Measurements from ENCODE around the gene GIMAP8. TPM values are rescaled to one million over a fixed set of nuclear protein-coding genes. Genes with fewer than 3 reads are reported as not detected.

GIMAP8 gene
- total RNA-seq, 2 donors from 2014 or later = not detected

DNA sequence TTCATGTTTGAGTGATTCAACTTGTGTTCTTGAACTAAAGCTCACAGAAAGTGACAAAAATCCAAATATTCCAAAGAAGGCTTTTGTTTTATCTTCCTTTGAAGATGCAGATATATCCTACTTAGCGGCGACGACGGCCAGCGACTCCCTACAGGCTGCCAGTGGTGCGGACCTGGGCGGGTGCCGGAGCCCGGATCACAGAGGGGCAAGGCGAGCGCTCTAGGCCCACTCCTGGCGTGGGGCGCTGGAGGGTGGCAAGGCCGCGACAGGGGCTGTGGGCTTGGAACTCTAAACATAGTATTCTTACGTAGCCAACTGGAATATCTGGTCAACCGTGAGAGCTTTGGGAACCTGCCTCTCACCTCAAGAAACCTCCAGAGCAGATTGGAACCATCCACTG lies 63.3 kb downstream of the GIMAP8 start:
- no peaks in the 10 kb centered on the region for H3K36me3 Mint-ChIP-seq (ENCODE audit: low read depth)
- H3K4me1 Mint-ChIP-seq = no peaks in the 10 kb centered on the region

DNA sequence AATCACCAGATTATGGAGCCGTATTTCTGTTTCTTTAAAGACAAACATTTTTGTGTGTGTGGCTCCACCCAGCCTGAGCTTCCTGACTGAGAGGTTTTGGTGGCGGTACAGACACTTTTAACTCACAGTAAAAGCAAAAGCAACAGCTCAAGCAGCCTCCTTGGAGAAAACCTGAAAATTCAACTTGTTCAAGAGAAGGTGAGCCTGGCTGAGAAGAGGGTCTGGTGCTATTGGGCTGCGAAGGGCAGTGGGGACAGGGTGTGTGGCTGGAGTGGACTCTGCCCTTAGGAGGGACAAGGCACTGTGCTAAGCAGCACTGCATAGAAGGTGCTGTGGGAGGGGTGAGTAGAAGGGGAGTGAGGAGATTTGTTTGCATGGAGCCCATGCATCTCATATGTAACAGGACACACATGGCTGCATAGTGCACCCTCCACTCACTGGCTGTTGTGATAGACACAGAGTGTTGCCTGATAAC lies 64.4 kb downstream of the GIMAP8 start, which contains the start of gene GIMAP7:
TSS of gene GIMAP7 (plus strand) at position 125 of the 475 bp plus-strand sequence. CDS start 5,103 bp downstream, outside the sequence.
- 89 to 100% methylated on average over 1 to 3 of the region's 3 CpGs for WGBS, 2 experiments (ENCODE audit: insufficient coverage in 1 of 2, insufficient read length in 1 of 2)
- no peaks in the 10 kb centered on the region for H3K27me3 ChIP-seq (ENCODE audit: control insufficient read depth, insufficient read depth, low read length, poor library complexity, severe bottlenecking)
- H3K9me3 Mint-ChIP-seq = peaks cover 2% of the 10 kb centered on the region
- H3K4me1 Mint-ChIP-seq = no peaks in the 10 kb centered on the region
- H3K4me3 Mint-ChIP-seq = no peak within 1 kb of the TSS
- no peak within 1 kb of the TSS for H3K9ac ChIP-seq (ENCODE audit: extremely low read depth, low read length, poor library complexity, severe bottlenecking)
- H3K4me1 ChIP-seq (ENCODE audit: control insufficient read depth, insufficient read depth, low read length) = no peaks in the 10 kb centered on the region
- H3K9me3 ChIP-seq (ENCODE audit: control insufficient read depth, low read length) = peaks cover 11% of the 10 kb centered on the region
- H3K27ac ChIP-seq (ENCODE audit: low read depth, low read length) = no peak within 1 kb of the TSS
- no peak within 1 kb of the TSS for H3K4me3 ChIP-seq (ENCODE audit: low read length)
- no peak for TF ChIP-seq CTCF (conservative IDR thresholded peaks at IDR 0.05)
- no peaks in the 10 kb centered on the region for H3K36me3 Mint-ChIP-seq (ENCODE audit: low read depth)
- H3K27ac Mint-ChIP-seq = no peak within 1 kb of the TSS
- H3K27me3 Mint-ChIP-seq (ENCODE audit: insufficient read depth) = peaks cover 7% of the 10 kb centered on the region
- no peak for DNase-seq
- no peaks in the 10 kb centered on the region for H3K36me3 ChIP-seq (ENCODE audit: control insufficient read depth, insufficient read depth, low read length)

More for the DNA sequence above, 63.3 kb downstream of the GIMAP8 start:
- no peak for DNase-seq
- Histone ChIP-seq H3K27ac (ENCODE audit: low read depth, low read length) (no peak overlapping the region), H3K9ac (ENCODE audit: extremely low read depth, low read length, poor library complexity, severe bottlenecking) (no peak overlapping the region), H3K4me3 (ENCODE audit: low read length) (no peak overlapping the region), H3K36me3 (ENCODE audit: control insufficient read depth, insufficient read depth, low read length) (no peaks in the 10 kb centered on the region), H3K27me3 (ENCODE audit: control insufficient read depth, insufficient read depth, low read length, poor library complexity, severe bottlenecking) (no peaks in the 10 kb centered on the region), H3K4me1 (ENCODE audit: control insufficient read depth, insufficient read depth, low read length) (no peaks in the 10 kb centered on the region), H3K9me3 (ENCODE audit: control insufficient read depth, low read length) (peaks cover 11% of the 10 kb centered on the region)
- Mint-ChIP-seq H3K4me3 (no peak overlapping the region), H3K27me3 (ENCODE audit: insufficient read depth) (peaks cover 7% of the 10 kb centered on the region), H3K9me3 (peaks cover 2% of the 10 kb centered on the region), H3K27ac (no peak overlapping the region)
- no peak for TF ChIP-seq CTCF (conservative IDR thresholded peaks at IDR 0.05)
- 92 to 96% methylated on average over 12 to 17 of the region's 17 CpGs for WGBS, 2 experiments (ENCODE audit: insufficient coverage in 1 of 2, insufficient read length in 1 of 2)

GRCh38 chr7:150515248-150516147 lies 65.1 kb downstream of the GIMAP8 start:
- no peaks in the 10 kb centered on the region for H3K36me3 Mint-ChIP-seq (ENCODE audit: low read depth)
- no peaks in the 10 kb centered on the region for H3K27me3 ChIP-seq (ENCODE audit: control insufficient read depth, insufficient read depth, low read length, poor library complexity, severe bottlenecking)

More at GRCh38 chr7:150515248-150516147, 65.1 kb downstream of the GIMAP8 start:
- peaks cover 7% of the 10 kb centered on the region for H3K27me3 Mint-ChIP-seq (ENCODE audit: insufficient read depth)
- no peak overlapping the region for H3K4me3 Mint-ChIP-seq
- Histone ChIP-seq H3K27ac (ENCODE audit: low read depth, low read length) (no peak overlapping the region), H3K9me3 (ENCODE audit: control insufficient read depth, low read length) (peaks cover 11% of the 10 kb centered on the region), H3K4me1 (ENCODE audit: control insufficient read depth, insufficient read depth, low read length) (no peaks in the 10 kb centered on the region), H3K36me3 (ENCODE audit: control insufficient read depth, insufficient read depth, low read length) (no peaks in the 10 kb centered on the region), H3K4me3 (ENCODE audit: low read length) (no peak overlapping the region), H3K9ac (ENCODE audit: extremely low read depth, low read length, poor library complexity, severe bottlenecking) (no peak overlapping the region)
- 91 to 97% methylated on average over 9 to 11 of the region's 11 CpGs for WGBS, 2 experiments (ENCODE audit: insufficient coverage in 1 of 2, insufficient read length in 1 of 2)
- H3K27ac Mint-ChIP-seq = no peak overlapping the region
- TF ChIP-seq CTCF (conservative IDR thresholded peaks at IDR 0.05) = no peak
- no peaks in the 10 kb centered on the region for H3K9me3 Mint-ChIP-seq
- no peak for DNase-seq
- no peaks in the 10 kb centered on the region for H3K4me1 Mint-ChIP-seq
